HG03139 (cell line): ENCODE results near the gene SORL1-AS1.

Experiments
- ATAC-seq: cut with Tn5 transposase; IDR thresholded peaks from one replicate; pipeline ENCODE4 v1.9.1; 2021; ENCODE audit not compliant: unreplicated experiment

Gene SORL1-AS1

GRCh38 chr11:121453589-121454299, 977 bp upstream of the SORL1-AS1 start:
- no peak for ATAC-seq

DNA sequence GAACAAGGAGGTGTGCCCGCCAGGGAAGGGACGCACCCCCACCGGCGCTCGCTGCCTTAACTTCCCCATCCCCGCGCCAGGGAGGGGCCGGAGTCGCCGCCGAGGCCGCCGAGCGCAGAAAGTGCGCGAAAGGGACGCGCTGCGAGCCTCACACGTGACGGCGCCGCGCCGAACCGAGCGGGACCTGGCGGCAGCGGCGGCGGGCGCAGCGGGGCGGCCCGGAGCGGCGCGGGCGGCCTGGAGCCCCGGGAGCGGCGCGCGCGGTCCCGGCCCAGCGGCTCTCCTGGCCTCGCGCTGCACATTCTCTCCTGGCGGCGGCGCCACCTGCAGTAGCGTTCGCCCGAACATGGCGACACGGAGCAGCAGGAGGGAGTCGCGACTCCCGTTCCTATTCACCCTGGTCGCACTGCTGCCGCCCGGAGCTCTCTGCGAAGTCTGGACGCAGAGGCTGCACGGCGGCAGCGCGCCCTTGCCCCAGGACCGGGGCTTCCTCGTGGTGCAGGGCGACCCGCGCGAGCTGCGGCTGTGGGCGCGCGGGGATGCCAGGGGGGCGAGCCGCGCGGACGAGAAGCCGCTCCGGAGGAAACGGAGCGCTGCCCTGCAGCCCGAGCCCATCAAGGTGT, 670 bp downstream of the SORL1-AS1 start, which contains the start of gene SORL1:
Gene SORL1, plus strand, starts transcription at position 329 of the 623 bp plus-strand sequence. Its CDS starts 18 bp downstream, at position 347.
- ATAC-seq, result peak; percentile 44

DNA sequence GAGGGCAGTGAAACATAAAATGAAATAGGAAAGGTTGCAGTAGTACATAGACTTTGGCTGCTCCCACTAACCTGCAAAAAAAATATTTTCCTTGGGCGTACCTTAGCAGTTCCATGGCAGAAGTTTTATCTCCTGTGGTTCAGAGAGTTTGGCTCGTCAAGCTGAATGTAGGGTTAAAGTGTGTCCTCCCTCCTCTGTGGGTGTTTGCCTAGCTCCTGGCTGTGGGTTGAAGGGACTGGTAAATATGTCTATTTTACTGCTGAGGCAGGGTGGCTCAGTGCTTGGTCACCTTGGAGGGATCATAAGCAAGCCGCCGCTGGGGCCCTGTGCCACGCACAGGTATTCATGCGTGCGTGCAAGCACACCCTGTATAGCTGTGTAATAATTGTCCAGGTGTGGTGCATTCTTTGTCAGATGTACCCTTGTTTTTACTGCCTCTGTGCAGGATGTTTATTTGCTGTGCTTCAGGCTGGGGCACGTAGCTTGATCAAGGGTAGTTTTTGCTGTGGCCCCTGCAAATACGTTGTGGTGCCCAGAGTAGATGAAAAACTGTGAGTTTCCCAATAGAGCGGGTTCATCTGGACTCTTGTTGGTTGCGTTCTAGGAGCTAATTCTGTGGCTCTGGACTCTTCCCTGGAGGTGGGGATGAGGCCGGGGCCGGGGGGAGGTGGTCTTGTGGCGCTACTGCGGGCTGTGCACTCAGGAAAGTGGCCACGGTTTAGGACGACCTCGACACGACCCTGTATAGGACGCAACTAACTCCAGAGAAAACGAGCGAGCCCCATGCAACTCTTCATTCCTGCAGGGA, 1.4 kb downstream of the SORL1-AS1 start:
- no peak for ATAC-seq

- ATAC-seq, result no peak
Observed at GRCh38 chr11:121450401-121450800, 2.4 kb downstream of the SORL1-AS1 start.

- no peak for ATAC-seq
Observed at GRCh38 chr11:121449626-121450025, 3.1 kb downstream of the SORL1-AS1 start.

- ATAC-seq, result no peak
Observed at GRCh38 chr11:121449123-121449522, 3.6 kb downstream of the SORL1-AS1 start.

GRCh38 chr11:121448431-121448941, 4.3 kb downstream of the SORL1-AS1 start:
- no peak for ATAC-seq

DNA sequence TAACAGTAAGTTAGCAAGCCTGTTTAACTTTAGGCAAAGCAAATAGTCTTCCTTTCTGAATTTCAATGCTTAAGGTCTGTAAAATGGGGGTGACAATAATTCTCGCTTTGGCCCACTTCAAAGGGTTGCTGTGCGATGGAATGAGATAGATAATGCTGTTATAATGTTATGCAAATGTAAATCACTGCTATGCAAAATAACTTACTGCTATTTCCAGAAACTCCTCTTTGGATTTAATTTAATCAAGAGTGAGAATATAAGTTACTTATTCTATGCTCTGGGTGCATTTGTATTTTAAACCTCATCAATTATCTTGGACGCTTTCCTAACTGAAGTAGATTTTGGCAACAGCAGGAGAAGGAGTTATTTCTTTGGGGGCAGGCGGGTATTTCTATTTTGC, 4.8 kb downstream of the SORL1-AS1 start:
- no peak for ATAC-seq

GRCh38 chr11:121446752-121447156, 6.0 kb downstream of the SORL1-AS1 start:
- ATAC-seq, result no peak

DNA sequence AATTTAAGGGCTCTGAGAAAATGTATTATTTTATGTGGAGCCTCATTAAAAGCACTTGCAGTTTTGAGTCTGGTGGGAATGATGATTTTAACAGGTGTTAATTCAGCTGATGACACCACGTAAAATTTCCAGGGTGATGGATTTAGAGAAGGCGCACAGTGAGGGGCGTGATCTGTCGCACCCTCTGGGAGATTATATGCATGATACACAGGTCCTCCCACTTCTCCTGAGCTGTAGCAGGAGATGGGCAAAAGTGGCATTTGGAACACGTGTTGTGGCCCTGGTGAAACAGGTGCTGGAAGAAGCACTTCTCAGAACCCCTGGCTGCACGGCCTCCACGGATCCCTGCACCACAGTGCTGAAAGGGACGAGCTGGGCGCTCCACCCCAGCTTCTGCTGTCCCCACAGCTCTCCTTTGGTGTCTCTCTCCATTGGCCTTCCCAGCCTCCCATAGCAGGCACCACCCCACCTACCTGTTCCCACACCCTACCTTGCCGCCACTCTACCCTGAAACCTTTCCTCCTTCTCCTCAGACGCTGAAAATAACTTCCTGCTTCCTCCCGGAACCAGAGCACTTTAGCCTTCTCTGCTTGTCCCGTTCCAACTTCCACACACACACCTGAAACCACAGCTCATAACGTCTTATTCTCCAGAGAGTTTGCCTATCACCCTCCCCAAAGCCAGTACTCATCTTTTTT, 7.5 kb downstream of the SORL1-AS1 start:
- ATAC-seq, result no peak

GRCh38 chr11:121444526-121444925, 8.2 kb downstream of the SORL1-AS1 start:
- ATAC-seq, result no peak

GRCh38 chr11:121443688-121444275, 9.0 kb downstream of the SORL1-AS1 start:
- ATAC-seq, result no peak

- ATAC-seq, result no peak
Observed at GRCh38 chr11:121441521-121441920, 11.2 kb downstream of the SORL1-AS1 start.

DNA sequence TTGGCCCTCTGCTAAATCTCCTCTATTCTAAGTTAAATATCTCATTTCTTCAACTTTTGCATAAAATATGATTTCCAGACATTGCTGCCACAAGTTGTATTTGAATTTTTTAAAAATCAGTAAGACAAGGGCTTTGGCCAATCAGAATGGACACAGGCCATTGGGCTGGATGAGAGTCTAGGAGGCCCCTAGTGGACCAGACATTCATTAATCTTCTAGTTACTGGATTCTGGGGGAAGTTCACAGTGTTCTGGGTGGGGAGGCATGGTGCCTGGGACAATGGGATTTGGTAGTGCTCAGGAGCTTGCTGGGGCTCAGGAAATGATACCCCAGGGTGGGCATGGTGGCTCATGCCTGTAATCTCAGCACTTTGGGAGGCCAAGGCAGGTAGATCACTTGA, 13.0 kb downstream of the SORL1-AS1 start:
- ATAC-seq, result no peak

GRCh38 chr11:121439337-121439736, 13.4 kb downstream of the SORL1-AS1 start:
- ATAC-seq, result no peak

- no peak for ATAC-seq
Observed at GRCh38 chr11:121437686-121438078, 15.1 kb downstream of the SORL1-AS1 start.

GRCh38 chr11:121437018-121437685, 15.6 kb downstream of the SORL1-AS1 start:
- ATAC-seq, result no peak

DNA sequence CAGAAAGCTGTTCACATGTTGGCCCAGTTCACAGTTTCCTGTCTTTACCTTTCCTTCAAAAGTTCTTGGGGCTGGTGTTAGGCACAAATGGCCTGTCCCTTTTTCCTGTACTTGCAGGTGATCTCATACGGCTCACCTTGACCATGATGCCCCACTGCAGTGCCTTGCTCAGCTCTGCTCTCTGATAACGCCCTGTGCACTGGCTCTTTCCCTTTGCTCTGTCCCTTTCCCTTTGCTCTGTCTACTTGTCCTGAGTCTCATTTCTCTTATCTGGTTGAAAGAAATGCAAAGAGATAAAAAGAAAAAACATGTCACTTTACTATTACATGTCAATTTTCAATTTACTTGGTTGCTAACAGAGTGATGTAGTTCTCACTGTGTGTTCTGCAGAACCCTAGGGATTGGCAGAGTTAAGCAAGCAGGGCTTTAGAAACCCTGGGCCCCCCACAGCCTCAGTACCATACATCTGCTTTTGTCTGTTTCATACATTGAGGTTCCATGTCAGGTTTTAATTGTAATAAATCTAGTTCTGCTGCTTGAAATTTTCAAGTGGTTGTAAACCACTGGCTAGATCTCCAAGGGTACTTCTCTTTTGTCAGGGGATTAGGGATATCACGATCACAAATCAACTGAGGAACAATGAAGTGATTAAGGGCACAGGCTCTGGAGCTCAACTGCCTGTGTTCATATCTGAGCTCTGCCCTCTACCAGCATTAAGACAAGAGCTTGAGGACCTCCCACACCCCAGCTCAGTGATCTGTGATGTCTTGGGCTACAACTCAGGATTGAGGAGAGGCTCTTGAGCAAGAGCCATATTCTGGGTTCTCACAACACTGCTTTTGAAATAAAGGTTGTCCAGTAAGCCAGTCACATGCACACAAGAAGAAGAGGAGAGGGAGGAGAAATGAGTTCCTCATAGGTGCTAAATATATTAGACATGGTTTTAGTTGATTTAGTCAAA, 16.9 kb downstream of the SORL1-AS1 start:
- ATAC-seq, result no peak

DNA sequence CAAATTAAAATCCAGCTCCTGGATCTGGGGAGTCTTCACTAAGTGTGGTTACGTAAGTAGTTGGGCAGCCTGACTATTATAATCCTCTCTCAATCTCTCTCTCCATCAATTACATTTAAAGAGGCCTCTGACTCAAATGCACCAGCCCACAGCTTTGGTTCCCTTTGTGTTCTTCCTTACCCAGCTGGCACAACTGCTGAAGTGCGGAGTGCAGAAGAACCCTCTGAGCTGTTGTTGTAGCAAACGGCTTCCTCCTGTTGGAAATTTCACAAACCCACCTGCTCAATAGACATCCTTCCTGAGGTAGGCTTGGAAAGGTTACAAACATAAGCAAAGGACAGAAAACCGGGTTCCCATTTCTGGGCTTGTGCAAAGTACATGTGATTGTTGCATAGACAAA, 17.6 kb downstream of the SORL1-AS1 start:
- no peak for ATAC-seq
